Left renal pelvis (tissue), 4 donors: ENCODE data around the gene IL1RL2. TPM values are rescaled to one million over a fixed set of nuclear protein-coding genes. Genes with fewer than 3 reads are reported as not detected.

Experiments
- DNase-seq, 4 donors: peaks; one replicate each; pipeline ENCODE4 v3.0.0-alpha.2; 2013; ENCODE audit warnings: low read depth in 4 of 4, low spot score in 3 of 4
- polyA plus RNA-seq, 4 donors: library from polyadenylated mRNA; unstranded; fragments of 120-200 nt; gene quantifications; one replicate each; pipeline ENCODE4 v1.2.1, GENCODE V29; 2013; ENCODE audit not compliant: insufficient read length in 4 of 4

The IL1RL2 gene
- polyA plus RNA-seq: 1 to 10 TPM in 3 of 4 donors, under 1 TPM in 1; 0.37 to 1.2 (median 1.1) TPM

GRCh38 chr2:102186791-102187495 is at the start of gene IL1RL2:
IL1RL2 (plus strand) TSS chr2:102187023; CDS start chr2:102187868, 845 bp downstream.
- DNase-seq: no peak

DNA sequence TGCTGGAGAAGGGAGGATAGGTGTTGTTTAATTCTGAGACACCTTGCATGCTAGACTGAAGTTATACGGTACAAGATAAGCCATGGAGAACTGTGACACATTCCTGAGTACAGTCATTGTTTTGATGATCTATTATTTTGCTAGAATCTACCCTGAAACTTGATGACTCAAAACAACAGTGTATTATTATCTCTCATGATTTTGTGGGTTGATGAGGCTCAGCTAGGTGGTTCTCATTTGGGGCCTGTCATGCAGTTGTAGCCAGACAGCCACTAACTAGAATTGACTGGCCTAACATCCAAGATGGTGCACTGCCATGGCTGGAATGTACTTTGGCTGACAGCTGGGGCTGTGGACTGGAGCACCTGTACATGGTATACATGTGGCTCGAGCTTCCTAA is 49.7 kb upstream of the IL1RL2 start:
- no peak for DNase-seq

GRCh38 chr2:102138331-102138730 is 48.5 kb upstream of the IL1RL2 start:
- no peak for DNase-seq

DNA sequence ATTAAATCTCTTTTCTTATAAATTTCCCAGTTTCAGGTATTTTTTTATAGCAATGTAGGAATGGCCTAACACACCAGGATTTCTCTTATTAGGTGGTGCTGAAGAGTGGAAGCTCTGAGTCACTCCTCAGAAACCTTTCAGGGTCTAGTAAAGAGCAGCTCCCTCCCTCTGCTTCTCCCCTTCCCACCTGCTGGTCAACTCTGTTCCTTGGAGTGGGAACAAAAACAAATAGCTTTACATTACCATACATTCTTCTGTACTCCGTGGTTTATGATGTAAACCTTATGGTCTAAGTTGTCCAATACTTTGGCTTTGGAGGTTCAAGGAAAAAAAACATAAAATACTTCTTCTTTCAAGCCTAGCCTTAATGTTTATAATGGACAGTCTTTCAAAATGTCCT is 47.0 kb upstream of the IL1RL2 start:
- no peak for DNase-seq

DNA sequence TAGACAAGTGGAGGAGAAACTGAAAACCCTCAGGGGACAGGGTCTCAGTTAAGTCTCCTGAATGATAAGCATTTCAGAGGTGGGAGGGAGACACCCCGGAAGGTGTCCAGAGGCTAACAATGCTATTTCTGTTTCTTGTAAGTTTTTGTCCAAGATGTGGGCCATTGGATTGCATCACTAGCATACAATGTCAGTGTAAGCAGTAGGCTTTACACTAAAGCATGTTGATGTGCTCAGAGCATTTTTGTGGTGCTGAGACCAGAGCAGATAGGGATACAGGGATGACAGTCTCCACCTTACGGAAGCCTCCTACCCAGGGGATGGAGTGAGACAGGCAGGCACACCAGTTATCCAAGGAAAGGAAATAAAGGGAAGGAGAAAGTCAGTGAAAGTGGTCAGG is 46.4 kb upstream of the IL1RL2 start:
- DNase-seq: no peak

- peak in 1 of 4 donors; percentile 39 for DNase-seq
Measured at GRCh38 chr2:102141011-102141943, 45.5 kb upstream of the IL1RL2 start.

DNA sequence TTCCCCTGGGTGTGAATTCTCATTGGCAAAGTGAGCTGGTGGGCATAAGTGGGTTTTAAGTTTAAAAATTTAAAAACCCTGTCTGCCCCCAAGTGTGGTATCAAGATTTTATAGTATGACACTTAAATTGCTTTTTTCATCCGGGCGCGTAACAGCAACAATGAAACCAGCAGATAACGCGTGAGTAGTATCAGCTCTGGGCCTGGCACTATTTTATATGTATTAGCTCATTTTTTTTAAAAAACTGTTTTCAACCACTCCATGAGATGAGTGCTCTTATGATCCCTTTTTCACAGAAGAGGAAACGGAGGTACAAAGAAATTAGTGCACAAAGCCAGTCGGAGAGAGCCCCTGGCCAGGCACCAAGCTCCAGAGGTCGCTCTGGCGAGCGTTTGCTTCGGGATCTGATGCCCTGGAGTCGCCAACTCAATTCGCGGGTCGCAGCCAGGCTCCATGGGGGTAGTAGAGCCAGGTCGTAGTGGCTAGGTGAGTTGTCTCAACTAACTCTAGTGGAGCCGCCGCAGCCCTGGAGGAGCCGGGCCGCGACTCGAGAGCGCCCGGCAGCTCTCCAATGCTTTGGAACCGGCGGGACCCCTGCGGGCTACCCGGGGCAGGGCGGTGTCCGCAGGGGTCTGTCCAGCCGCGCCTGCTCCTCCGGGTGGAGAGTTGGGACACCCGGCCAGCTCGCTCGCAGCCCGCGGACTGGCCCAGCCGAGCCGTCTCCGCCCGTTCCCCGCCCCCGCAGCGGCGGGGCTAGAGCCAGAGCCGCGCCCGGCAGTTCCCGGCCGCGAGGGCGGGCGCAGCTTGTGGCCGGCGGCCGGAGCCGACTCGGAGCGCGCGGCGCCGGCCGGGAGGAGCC is 44.6 kb upstream of the IL1RL2 start, which contains the start of gene IL1R1:
Gene IL1R1, plus strand, starts transcription at position 777 of the 859 bp plus-strand sequence. CDS start 14,979 bp downstream, outside the sequence.
- DNase-seq: peak in 3 of 4 donors; percentile 25 to 65 (median 65)

GRCh38 chr2:102142829-102143449 is 43.9 kb upstream of the IL1RL2 start:
- no peak for DNase-seq

- no peak for DNase-seq
Measured at GRCh38 chr2:102143450-102143985, 43.3 kb upstream of the IL1RL2 start.

DNA sequence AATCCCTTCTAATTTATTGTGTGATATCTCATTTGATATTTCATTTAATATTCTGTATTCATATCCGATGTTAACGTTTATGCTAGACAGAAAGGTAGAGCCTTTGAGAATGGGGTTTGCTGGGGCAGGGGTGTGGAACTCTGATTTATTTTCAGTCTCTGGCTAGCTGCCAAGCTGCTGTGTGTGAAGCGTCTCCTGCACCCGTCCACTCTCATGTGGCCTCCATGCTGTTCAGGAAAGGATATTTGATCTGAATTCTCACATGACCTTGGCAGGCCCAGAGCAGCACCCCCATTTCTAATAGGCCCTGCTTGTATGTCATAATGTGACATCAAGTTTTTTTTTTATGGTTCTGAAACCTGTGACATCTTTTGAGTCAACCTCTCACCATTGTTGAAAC is 42.7 kb upstream of the IL1RL2 start:
- no peak for DNase-seq

DNA sequence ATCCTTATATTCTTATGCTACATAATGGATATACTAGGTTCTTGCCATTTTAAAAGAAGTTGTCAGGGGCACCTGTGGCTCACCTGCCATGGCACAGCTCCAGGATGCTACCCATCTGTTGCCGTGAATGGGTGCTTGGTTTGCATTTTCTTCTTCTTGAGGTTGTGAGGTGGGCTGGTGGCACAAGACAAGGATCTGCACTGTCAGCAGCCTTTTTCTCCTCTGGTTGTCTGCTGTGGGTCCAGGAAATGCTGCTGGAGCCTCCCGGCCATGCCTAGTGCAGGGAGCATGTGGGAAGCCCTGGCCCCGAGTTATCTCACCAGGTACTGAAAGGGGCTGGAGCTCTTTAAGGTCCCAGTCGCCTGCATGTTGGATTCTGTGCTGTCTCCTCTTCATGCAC is 41.7 kb upstream of the IL1RL2 start:
- no peak for DNase-seq

- DNase-seq: no peak
Measured at GRCh38 chr2:102145934-102146333, 40.9 kb upstream of the IL1RL2 start.

DNA sequence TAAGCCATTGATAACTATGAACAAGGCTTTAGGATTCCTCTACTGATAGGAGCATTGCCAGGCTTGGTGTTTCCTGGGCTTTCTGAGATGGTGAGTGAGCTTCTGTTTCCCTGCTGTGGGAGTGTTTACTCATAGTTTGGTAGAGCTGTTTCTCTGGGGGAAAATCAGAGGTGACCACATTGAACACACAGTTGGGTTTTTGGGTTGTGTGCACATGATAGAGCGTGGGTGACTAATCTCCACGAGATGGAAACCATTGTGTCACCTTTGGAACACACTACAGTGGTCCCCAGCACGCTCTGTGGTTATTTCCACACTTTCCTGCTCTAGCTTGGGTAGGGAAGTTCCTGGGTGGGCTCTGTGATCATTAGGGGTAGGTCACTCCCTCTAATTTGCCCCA is 38.9 kb upstream of the IL1RL2 start:
- DNase-seq: no peak

- DNase-seq: no peak
Measured at GRCh38 chr2:102149243-102149642, 37.6 kb upstream of the IL1RL2 start.

DNA sequence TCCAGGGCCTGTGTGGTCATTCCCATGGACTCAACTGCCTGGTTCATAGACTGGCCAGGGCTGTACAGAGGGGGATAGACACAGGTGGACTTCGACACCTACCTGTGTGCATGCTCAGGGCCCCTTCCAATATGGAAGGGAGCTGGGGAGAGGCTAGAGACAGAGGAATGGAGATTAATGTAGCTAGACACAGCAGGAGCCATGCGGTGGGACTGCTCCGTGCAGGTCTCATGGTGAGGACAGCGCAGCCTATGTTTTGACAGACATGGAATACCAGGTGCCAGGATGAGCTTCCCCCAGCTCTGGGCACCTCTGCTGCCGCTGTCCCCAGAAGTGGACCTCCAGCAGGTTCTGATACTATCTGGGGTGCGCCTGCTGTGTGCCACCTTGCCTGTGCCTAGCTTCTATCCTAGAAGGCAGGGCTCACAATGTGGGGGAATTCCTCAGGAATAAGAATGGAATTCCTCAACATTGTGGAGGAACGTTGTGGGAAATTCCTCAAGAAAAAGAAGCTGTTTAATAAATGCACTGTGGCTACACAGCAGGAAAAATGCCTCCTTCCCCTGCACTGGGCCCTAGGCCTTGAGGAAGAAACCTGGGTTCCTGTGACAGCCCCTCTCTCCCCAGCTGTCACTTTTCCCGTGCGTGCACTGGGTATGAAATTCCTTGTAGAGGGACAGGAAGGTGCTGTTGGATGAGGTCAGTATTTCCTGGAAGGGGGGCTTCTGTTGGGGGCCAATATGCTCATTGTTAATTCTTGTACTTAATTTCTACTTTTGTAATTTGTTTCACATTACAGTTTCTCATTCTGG is 37.0 kb upstream of the IL1RL2 start:
- no peak for DNase-seq

DNA sequence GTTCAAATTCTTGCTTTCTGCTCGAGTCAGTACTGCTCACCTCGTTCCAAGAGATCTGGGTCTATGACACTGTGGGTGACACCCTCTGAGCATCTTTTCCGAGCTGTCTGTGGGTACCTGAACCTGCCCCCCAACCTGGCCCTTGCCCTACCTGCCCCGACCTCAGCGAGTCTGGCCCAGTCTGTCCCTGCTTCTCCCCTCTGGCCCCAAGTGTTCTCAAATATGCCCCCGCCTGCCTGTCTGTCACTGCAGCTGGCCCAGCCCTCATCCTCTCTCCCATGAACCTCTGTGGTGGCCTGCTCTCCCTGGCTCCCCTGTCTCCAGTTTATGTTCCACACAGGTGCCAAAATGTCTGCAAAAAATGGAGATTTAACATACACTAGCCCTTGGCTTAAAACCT is 32.5 kb upstream of the IL1RL2 start:
- DNase-seq: no peak

DNA sequence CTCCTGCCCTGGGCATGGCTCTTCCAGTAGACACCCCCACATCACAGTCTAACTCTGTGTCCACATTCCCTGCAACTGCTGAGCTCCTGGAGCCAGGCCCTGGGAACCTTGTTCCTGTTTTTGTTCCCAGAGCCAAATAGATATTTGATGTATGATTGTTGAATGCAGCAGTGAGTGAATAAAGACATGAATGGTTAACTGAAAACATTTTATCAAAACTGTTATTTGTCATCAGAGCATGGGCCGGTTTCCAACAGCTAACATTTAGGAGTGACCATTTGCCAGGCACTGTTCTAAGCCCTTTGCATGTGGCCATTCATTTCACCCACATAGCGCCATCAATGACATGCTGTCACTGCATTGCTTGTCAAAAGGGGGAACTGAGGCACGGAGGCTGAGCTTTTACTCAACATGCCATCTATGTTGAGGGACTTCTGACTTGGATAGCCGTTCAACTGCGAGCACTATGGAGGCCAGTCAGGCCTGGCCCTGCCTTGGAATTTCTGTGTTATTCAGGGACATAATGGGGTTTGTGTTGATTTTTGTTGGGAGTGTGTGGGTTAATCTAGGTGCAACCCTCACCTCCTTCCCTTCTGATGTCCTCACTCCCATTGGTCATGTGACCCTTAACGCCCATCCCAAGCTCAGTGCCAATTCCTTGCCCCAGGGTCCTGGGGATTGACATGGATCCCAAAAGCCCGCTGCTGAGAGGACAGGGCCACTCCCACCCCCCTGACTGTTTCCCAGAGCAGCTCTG is 31.7 kb upstream of the IL1RL2 start:
- DNase-seq: no peak
